Right cardiac atrium (tissue), 5 donors: Measurements from ENCODE around the gene ZMAT2. TPM values are rescaled to one million over a fixed set of nuclear protein-coding genes. Genes with fewer than 3 reads are reported as not detected.
"Not testable (repeated sequence)": the region's sequence is repeated elsewhere in the genome, so short reads cannot be mapped to it uniquely, and the experiment has no call there.

Source experiments
- ATAC-seq, 2 donors: fragments of 200-7000 bp; cut with Tn5 transposase; one replicate each; pipeline versions ENCODE4 v1.8.0 to v1.9.1; 2020; ENCODE audit warnings: moderate library complexity in 2 of 2, mild to moderate bottlenecking in 1 of 2
- DNase-seq, 3 donors: peaks; one replicate each; pipeline ENCODE4 v3.0.0-alpha.2; 2020
- H3K27ac ChIP-seq: one replicate; pipeline ENCODE4 v1.5.1; 2013; ENCODE audit warnings: mild to moderate bottlenecking, low read length, control low read depth, moderate library complexity
- H3K27me3 ChIP-seq: one replicate; pipeline ENCODE4 v1.6.1; 2013; ENCODE audit not compliant: control insufficient read depth, insufficient read depth
- H3K4me1 ChIP-seq: one replicate; pipeline ENCODE4 v1.6.1; 2013; ENCODE audit warnings: low read length; ENCODE audit not compliant: control insufficient read depth, insufficient read depth
- H3K4me3 ChIP-seq: one replicate; pipeline ENCODE4 v1.5.1; 2013; ENCODE audit warnings: low read length, control low read depth
- H3K9me3 ChIP-seq: one replicate; pipeline ENCODE4 v1.6.1; 2013; ENCODE audit warnings: low read length; ENCODE audit not compliant: control insufficient read depth
- whole genome bisulfite sequencing: extraction: QIAGEN DNeasy Blood & Tissue Kit; methylation state at CpG from one replicate; pipeline ENCODE4 v1.1.7; 2013; 5-methylcytosine and 5-hydroxymethylcytosine counted together
- intact Hi-C, 4 donors: fragments of 100-400 bp; cut with DNase I; formaldehyde crosslinking; loops; one replicate each; pipeline versions ENCODE4 v1.11.0 to v1.14.0; 2022 to 2023
- polyA plus RNA-seq: library from polyadenylated mRNA; stranded (reverse); fragments of 200-250 nt; gene quantifications from one replicate; pipeline ENCODE4 v1.2.3, GENCODE V29; 2013
- total RNA-seq, 4 donors: library from RNA; stranded (reverse); fragmentation: NEBNext Ultra II Directional; extraction: Animal tissue kit (Norgen Biotek cat#: 25700); gene quantifications; one replicate each; pipeline ENCODE4 v1.2.1, GENCODE V29; 2021
- donor health status: healthy with polysubstance abuse.
- donor health status: DM: no; HTN: yes; CAD: no.
- donor health status: DM: no; HTN: no; CAD: no.
- donor health status: DM: no; HTN: yes; CAD: no; lungs with severe emphysema.
- donor health status: DM: yes; HTN: yes; CAD: no.

Gene ZMAT2
- total and polyA plus RNA-seq, 5 donors, result 31.3 to 52.2 (median 34.9) TPM

- WGBS, result 86% methylated on average over 2 of the region's 2 CpGs
- H3K4me3 ChIP-seq, result no peak overlapping the region
- H3K9me3 ChIP-seq, result no peaks in the 10 kb centered on the region
- intact Hi-C loops, result no loop called here
- H3K27me3 ChIP-seq, result no peaks in the 10 kb centered on the region
- ATAC-seq (no peak), DNase-seq (no peak)
- H3K27ac ChIP-seq, result no peak overlapping the region
- H3K4me1 ChIP-seq, result no peaks in the 10 kb centered on the region
These were observed 26.0 kb upstream of the ZMAT2 start for GRCh38 chr5:140674211-140674610.

DNA sequence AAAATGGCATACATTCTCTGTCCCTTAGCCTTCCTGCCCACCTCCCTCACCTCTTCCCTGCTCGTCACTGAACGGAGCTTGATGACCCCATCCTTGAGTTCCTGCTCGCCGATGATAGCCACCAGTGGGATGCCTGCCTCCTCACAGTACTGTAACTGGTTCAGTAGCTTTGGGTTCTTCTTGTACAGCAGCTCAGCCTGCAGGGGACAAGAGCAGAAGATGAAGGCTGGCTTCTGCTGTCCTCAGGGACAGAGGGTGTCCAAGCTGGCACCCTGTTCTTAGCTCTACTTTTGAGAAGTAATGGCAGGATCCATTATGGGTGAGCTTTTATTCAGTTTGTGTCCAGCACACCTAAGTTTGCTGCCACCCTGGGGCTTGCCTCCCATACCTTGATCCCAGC is 25.6 kb upstream of the ZMAT2 start:
- no peak for ATAC-seq
- intact Hi-C loops, result no loop called here
- Histone ChIP-seq H3K27ac (no peak overlapping the region), H3K27me3 (no peaks in the 10 kb centered on the region), H3K4me1 (no peaks in the 10 kb centered on the region), H3K4me3 (no peak overlapping the region), H3K9me3 (no peaks in the 10 kb centered on the region)
- 96% methylated on average over 4 of the region's 4 CpGs for WGBS
- DNase-seq, result no peak

GRCh38 chr5:140677947-140678346 is 22.3 kb upstream of the ZMAT2 start:
- ATAC-seq (no peak), DNase-seq (no peak)
- H3K27ac ChIP-seq, result no peak overlapping the region
- 99% methylated on average over 3 of the region's 3 CpGs for WGBS
- H3K4me1 ChIP-seq, result no peaks in the 10 kb centered on the region
- no peaks in the 10 kb centered on the region for H3K27me3 ChIP-seq
- intact Hi-C loops, result no loop called here
- no peak overlapping the region for H3K4me3 ChIP-seq
- H3K9me3 ChIP-seq, result no peaks in the 10 kb centered on the region

- H3K4me1 ChIP-seq, result no peaks in the 10 kb centered on the region
- H3K27ac ChIP-seq, result no peak overlapping the region
- H3K9me3 ChIP-seq, result no peaks in the 10 kb centered on the region
- no peak overlapping the region for H3K4me3 ChIP-seq
- no peaks in the 10 kb centered on the region for H3K27me3 ChIP-seq
- 97% methylated on average over 7 of the region's 7 CpGs for WGBS
- DNase-seq, result no peak
- intact Hi-C loops, result no loop called here
- no peak for ATAC-seq
These were observed 21.3 kb upstream of the ZMAT2 start for GRCh38 chr5:140678993-140679392.

GRCh38 chr5:140690376-140690932 is 9.8 kb upstream of the ZMAT2 start:
- H3K4me1 ChIP-seq, result no peaks in the 10 kb centered on the region
- ATAC-seq, result no peak
- intact Hi-C loops, result no loop called here

GRCh38 chr5:140690941-140691924 is 9.0 kb upstream of the ZMAT2 start, which contains the start of the genes HARS1 and HARS2:
Gene HARS1 (minus strand): TSS chr5:140691370. CDS start chr5:140691304, 66 bp downstream.
Gene HARS2 (plus strand): TSS chr5:140691455. CDS start chr5:140691649, 194 bp downstream.
- peak; percentile 98 for ATAC-seq
- under 1% methylated on average over 61 of the region's 61 CpGs for WGBS
- Histone ChIP-seq H3K27ac (peak within 1 kb of the TSS; percentile 96), H3K9me3 (no peaks in the 10 kb centered on the region), H3K4me1 (no peaks in the 10 kb centered on the region), H3K4me3 (peak within 1 kb of the TSS; percentile 96), H3K27me3 (no peaks in the 10 kb centered on the region)
- peak; percentile 92 to 95 (median 94) for DNase-seq
- intact Hi-C loops, result no loop called here

More at GRCh38 chr5:140690376-140690932, 9.8 kb upstream of the ZMAT2 start:
- 54% methylated on average over 8 of the region's 8 CpGs for WGBS
- peak overlapping the region; percentile 96 for H3K4me3 ChIP-seq
- H3K9me3 ChIP-seq, result no peaks in the 10 kb centered on the region
- no peaks in the 10 kb centered on the region for H3K27me3 ChIP-seq
- no peak for DNase-seq
- peak overlapping the region; percentile 91 for H3K27ac ChIP-seq

- Histone ChIP-seq H3K9me3 (no peaks in the 10 kb centered on the region), H3K4me1 (no peaks in the 10 kb centered on the region), H3K27ac (no peak overlapping the region), H3K27me3 (no peaks in the 10 kb centered on the region), H3K4me3 (no peak overlapping the region)
- no peak for ATAC-seq
- WGBS, result 54% methylated on average over 5 of the region's 5 CpGs
- intact Hi-C loops, result no loop called here
- DNase-seq, result no peak
These were observed 6.0 kb upstream of the ZMAT2 start for GRCh38 chr5:140694276-140694675.

DNA sequence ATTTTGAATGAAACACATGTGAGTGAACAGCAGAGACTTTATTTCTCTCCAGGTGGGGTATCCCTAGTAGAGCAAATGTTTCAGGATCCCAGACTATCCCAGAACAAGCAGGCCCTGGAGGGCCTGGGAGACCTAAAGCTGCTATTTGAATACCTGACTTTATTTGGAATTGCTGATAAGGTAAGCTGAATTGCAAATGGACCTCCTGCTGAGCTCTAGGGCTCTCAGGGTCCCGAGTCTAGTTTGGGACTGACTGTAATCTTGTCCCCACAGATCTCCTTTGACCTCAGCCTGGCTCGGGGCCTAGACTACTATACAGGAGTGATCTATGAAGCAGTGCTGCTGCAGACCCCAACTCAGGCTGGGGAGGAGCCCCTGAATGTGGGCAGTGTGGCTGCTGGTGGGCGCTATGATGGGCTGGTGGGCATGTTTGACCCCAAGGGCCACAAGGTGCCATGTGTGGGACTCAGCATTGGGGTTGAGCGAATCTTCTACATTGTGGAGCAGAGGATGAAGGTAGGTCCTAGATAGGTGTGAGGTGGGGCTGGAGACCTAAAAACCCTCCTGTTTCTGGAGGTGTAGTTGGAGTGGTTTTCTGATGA is 3.3 kb upstream of the ZMAT2 start:
- DNase-seq (no peak), ATAC-seq (no peak)
- no peak overlapping the region for H3K4me3 ChIP-seq
- WGBS, result 82% methylated on average over 4 of the region's 4 CpGs
- H3K4me1 ChIP-seq, result no peaks in the 10 kb centered on the region
- H3K9me3 ChIP-seq, result no peaks in the 10 kb centered on the region
- no peaks in the 10 kb centered on the region for H3K27me3 ChIP-seq
- intact Hi-C loops, result no loop called here
- H3K27ac ChIP-seq, result no peak overlapping the region

DNA sequence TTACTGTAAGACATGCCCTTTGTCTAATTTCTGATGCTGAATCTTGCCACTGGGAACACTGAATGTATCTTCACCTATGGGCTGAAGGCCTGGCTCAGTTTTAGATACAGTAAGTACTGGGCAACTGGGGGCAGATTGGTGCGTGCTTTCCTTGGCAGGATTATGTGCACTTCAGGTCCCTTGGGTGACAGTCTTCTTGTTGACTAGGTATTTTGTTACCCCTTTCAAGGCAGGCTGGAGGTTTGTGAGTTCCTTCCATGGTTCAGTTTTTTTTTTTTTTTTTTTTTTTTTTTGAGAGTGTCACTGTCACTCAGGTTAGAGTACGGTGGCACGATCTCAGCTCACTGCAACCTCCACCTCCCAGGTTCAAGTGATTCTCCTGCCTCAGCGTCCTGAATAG is 7.6 kb downstream of the ZMAT2 start:
- no peaks in the 10 kb centered on the region for H3K4me1 ChIP-seq
- WGBS, result 94% methylated on average over 4 of the region's 4 CpGs
- no peaks in the 10 kb centered on the region for H3K9me3 ChIP-seq
- H3K27ac ChIP-seq, result no peak overlapping the region
- ATAC-seq, result no peak
- H3K27me3 ChIP-seq, result no peaks in the 10 kb centered on the region
- no peak for DNase-seq
- H3K4me3 ChIP-seq, result no peak overlapping the region
- intact Hi-C loops, result no loop called here

GRCh38 chr5:140708787-140709186 is 8.5 kb downstream of the ZMAT2 start:
- intact Hi-C loops, H3K27ac ChIP-seq, DNase-seq, H3K4me1 ChIP-seq, H3K4me3 ChIP-seq, ATAC-seq, H3K27me3 ChIP-seq, H3K9me3 ChIP-seq: not testable (repeated sequence)
- WGBS, result 94% methylated on average over 9 of the region's 9 CpGs
